Upper lobe of left lung (tissue), 6 donors: ENCODE results near the gene HES7. TPM values are rescaled to one million over a fixed set of nuclear protein-coding genes. Genes with fewer than 3 reads are reported as not detected.

Source experiments
- ATAC-seq, 2 donors: fragments of 200-7000 bp; cut with Tn5 transposase; one replicate each; pipeline ENCODE4 v1.9.1; 2022; ENCODE audit warnings: mild to moderate bottlenecking in 2 of 2, moderate library complexity in 2 of 2; ENCODE audit not compliant: low FRiP score in 2 of 2
- DNase-seq, 2 donors: peaks; one replicate each; pipeline ENCODE4 v3.0.0-alpha.2; 2019 to 2020
- H3K27ac ChIP-seq, 4 donors: fragments of 200-600 bp; sonication (generic); one replicate each; pipeline ENCODE4 v1.5.1; 2016 to 2019
- H3K27me3 ChIP-seq, 4 donors: fragments of 200-600 bp; sonication (generic); one replicate each; pipeline ENCODE4 v1.5.1; 2017 to 2019
- H3K36me3 ChIP-seq, 4 donors: fragments of 200-600 bp; sonication (generic); one replicate each; pipeline ENCODE4 v1.5.1; 2016 to 2019
- H3K4me1 ChIP-seq, 4 donors: fragments of 200-600 bp; sonication (generic); one replicate each; pipeline ENCODE4 v1.5.1; 2018 to 2019
- H3K4me3 ChIP-seq, 4 donors: fragments of 200-600 bp; sonication (generic); one replicate each; pipeline ENCODE4 v1.5.1; 2017 to 2019; ENCODE audit warnings: mild to moderate bottlenecking in 2 of 4, moderate library complexity in 1 of 4
- H3K9me3 ChIP-seq, 4 donors: fragments of 200-600 bp; sonication (generic); one replicate each; pipeline ENCODE4 v1.5.1; 2018 to 2019
- CTCF ChIP-seq, 6 experiments: fragments of 450-650 bp in 4 of 6; fragments of 200-600 bp in 2 of 6; sonication (generic) in 2 of 6; IDR thresholded peaks; one replicate each; pipeline ENCODE4 v1.5.1; 2016 to 2019; ENCODE audit warnings: antibody characterized with exemption in 6 of 6
- EP300 ChIP-seq, 4 donors: sonication (generic); formaldehyde crosslinking; IDR thresholded peaks; one replicate each; pipeline ENCODE4 v1.5.1; 2017; ENCODE audit warnings: antibody characterized with exemption in 4 of 4, control low read depth in 2 of 4
- POLR2A ChIP-seq, 4 donors: fragments of 450-650 bp; IDR thresholded peaks; one replicate each; pipeline ENCODE4 v1.5.1; 2016 to 2017; ENCODE audit warnings: antibody characterized with exemption in 4 of 4, mild to moderate bottlenecking in 2 of 4
- POLR2AphosphoS5 ChIP-seq, 2 donors: sonication (generic); formaldehyde crosslinking; IDR thresholded peaks; one replicate each; pipeline ENCODE4 v1.5.1; 2017; ENCODE audit warnings: antibody characterized with exemption in 2 of 2
- WGBS, 2 donors: methylation state at CpG; one replicate each; pipeline ENCODE4 v1.1.5; 2017 to 2018; 5-methylcytosine and 5-hydroxymethylcytosine counted together
- total RNA-seq, 6 donors: library from RNA; depleted of rRNA in 4 of 6; stranded (reverse); fragments of >200 nt in 4 of 6; gene quantifications; one replicate each; pipeline versions ENCODE4 v1.1.0 to v1.2.1, GENCODE V29; 2016 to 2021
- donor health status: DM: no; HTN: no; CAD: no; lungs with moderate emphysema.
- donor health status: DM: no; HTN: yes; CAD: no; lungs with severe emphysema.

HES7 gene
- total RNA-seq, 6 donors from 2014 or later: 4.9 TPM; not detected in 5

GRCh38 chr17:8120520-8121406, 3.1 kb downstream of the HES7 start:
- 1 to 2% methylated on average over 36 to 40 of the region's 40 CpGs for WGBS, 2 donors
- Histone ChIP-seq H3K4me3 (peak overlapping the region; percentile 32 to 66 (median 50)), H3K27me3 (peaks cover 0 to 54% (median 29%) of the 10 kb centered on the region in 4 donors), H3K27ac (peak overlapping the region in 3 of 4 donors; percentile 13 to 80 (median 32)), H3K4me1 (peaks cover 66 to 80% (median 72%) of the 10 kb centered on the region in 4 donors), H3K9me3 (no peaks in the 10 kb centered on the region), H3K36me3 (no peaks in the 10 kb centered on the region)
- DNase-seq (peak; percentile 66 to 88), ATAC-seq (no peak)
- TF ChIP-seq POLR2AphosphoS5 (IDR thresholded peaks at IDR 0.05) (no peak), CTCF (IDR thresholded peaks at IDR 0.05) (peak in 3 of 6 experiments; percentile 26 to 39 (median 35))

- Histone ChIP-seq H3K27ac (peak overlapping the region; percentile 39 to 80 (median 56)), H3K36me3 (no peaks in the 10 kb centered on the region), H3K4me1 (peaks cover 58 to 71% (median 63%) of the 10 kb centered on the region in 4 donors), H3K4me3 (peak overlapping the region in 3 of 4 donors; percentile 43 to 66 (median 64)), H3K27me3 (peaks cover 0 to 48% (median 28%) of the 10 kb centered on the region in 4 donors), H3K9me3 (no peaks in the 10 kb centered on the region)
- DNase-seq (peak in 1 of 2 donors; percentile 70), ATAC-seq (peak; percentile 72 to 78)
- TF ChIP-seq CTCF (IDR thresholded peaks at IDR 0.05) (no peak), POLR2AphosphoS5 (IDR thresholded peaks at IDR 0.05) (peak in 1 of 2 donors; percentile 35)
- 1% methylated on average over 28 of the region's 28 CpGs for WGBS, 2 donors
Observed at GRCh38 chr17:8119581-8120519, 4.1 kb downstream of the HES7 start.

- peak; percentile 88 to 91 for ATAC-seq
- no peak for TF ChIP-seq EP300 (IDR thresholded peaks at IDR 0.05)
- peak; percentile 83 to 89 (median 85) for TF ChIP-seq CTCF (IDR thresholded peaks at IDR 0.05)
- peak in 1 of 4 donors; percentile 27 for TF ChIP-seq POLR2A (IDR thresholded peaks at IDR 0.05)
- no peak for TF ChIP-seq POLR2AphosphoS5 (IDR thresholded peaks at IDR 0.05)
- H3K27me3 ChIP-seq: peaks cover 0 to 39% (median 24%) of the 10 kb centered on the region in 4 donors
- WGBS, 2 donors: 0 to 1% methylated on average over 21 to 34 of the region's 38 CpGs
- H3K9me3 ChIP-seq: no peaks in the 10 kb centered on the region
- peak overlapping the region; percentile 39 to 80 (median 56) for H3K27ac ChIP-seq
- H3K4me1 ChIP-seq: peaks cover 49 to 62% (median 54%) of the 10 kb centered on the region in 4 donors
- no peaks in the 10 kb centered on the region for H3K36me3 ChIP-seq
- peak; percentile 90 to 98 for DNase-seq
- H3K4me3 ChIP-seq: peak overlapping the region; percentile 36 to 66 (median 52)
Observed at GRCh38 chr17:8118769-8119580, 4.9 kb downstream of the HES7 start.
